NCI-H146 (cell line): Measurements from ENCODE around the gene MOB1B.
"Not testable (repeated sequence)": the region's sequence is repeated elsewhere in the genome, so short reads cannot be mapped to it uniquely, and the experiment has no call there.

Source experiments
- DNase-seq: peaks from one replicate; lab custom pipeline; 2025; lab: John Stamatoyannopoulos, UW

MOB1B gene

DNA sequence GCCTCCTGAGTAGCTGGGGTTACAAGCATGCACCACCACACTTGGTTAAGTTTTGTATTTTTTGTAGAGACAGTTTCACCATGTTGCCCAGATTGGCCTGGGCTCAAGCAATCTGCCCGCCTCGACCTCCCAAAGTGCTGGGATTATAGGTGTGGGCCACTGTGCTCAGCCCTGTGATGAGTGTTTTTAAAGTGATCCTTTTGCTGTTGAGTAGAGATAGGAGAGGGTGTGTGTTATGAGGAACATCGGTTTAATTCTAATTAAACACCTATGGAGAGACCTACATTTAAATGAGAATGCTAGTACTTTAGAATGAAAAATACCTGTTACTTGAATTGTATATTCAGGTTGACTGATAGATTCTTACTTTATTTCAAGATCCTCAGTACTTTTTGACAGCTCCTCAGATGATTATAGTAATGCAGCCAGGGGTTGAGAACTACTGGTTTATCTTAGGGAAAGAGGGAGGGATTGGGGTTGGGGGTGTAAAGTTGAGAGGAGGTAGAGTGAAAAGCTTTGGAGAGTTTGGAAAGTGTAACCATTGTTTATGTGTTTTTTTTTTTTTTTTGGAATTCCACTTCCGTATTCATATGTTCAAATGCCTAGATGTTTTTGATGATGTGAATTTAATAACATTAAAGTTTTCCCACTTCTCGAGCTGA lies 54.5 kb downstream of the MOB1B start:
- DNase-seq: no peak

- DNase-seq: no peak
Measured at GRCh38 chr4:70958681-70959080, 56.5 kb downstream of the MOB1B start.

DNA sequence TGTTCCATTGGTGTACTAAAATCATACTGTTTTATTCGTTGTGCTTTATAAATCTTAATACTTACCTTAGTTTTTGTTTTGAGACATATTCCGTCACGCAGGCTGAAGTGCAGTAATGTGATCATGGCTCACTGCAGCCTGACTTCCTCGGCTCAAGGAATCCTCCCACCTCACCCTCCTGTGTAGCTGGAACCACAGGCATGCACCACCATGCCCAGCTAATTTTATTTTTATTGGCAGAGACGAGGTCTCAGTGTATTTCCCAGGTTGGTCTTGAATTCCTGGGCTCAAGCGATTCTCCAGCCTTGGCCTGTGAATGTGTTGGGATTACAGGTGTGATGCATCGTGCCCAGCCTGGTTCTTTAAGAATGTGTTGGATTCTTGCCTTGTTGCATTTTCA lies 66.9 kb downstream of the MOB1B start:
- no peak for DNase-seq

- no peak for DNase-seq
Measured at GRCh38 chr4:70976252-70976651, 74.1 kb downstream of the MOB1B start.

DNA sequence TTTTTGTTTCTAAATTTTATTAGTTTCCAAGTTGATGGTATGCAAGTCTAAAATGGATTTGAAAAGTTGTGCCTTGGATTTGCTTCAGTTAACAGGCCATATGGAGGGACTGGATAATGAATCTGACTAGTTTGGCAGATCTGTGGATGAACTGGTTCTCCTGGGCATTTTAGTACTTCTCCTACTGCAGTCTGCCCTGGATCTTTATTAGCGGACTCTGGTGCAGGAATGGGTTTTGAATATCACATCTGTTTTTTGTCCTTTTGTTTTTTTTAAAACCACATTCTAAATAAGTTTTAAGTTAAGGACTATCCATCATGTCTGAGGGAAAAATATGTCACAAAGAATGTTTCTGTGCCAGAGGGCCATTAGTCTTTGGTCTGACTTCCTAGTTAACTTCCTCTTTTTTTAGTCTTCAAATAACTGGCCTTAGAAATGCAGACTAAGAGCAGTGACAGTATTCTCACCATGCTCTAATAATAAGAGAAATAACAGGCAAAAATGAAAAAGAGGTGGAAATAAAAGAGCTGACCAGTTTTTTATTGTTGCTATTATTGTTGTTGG lies 77.4 kb downstream of the MOB1B start:
- DNase-seq: no peak

DNA sequence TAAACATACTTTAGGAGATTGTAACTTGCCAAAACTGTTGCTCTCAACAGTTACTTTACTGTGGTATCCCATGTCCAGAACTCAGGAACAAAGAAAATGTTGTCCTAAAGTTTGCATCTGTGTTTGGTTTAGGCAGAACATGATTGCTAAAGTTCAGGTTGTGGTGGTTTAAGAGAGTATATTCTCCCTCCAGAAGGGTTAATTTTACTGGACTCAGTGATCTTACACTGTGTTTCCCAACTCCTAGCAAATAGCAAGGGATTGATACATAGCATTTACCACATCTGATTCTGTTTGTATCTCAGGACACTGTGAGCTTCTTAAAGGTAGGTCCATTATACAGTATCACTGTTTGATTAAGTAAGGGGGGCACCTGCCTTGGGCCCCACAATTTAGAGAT lies 78.0 kb downstream of the MOB1B start:
- no peak for DNase-seq

GRCh38 chr4:70984106-70984505 lies 81.9 kb downstream of the MOB1B start:
- no peak for DNase-seq

DNA sequence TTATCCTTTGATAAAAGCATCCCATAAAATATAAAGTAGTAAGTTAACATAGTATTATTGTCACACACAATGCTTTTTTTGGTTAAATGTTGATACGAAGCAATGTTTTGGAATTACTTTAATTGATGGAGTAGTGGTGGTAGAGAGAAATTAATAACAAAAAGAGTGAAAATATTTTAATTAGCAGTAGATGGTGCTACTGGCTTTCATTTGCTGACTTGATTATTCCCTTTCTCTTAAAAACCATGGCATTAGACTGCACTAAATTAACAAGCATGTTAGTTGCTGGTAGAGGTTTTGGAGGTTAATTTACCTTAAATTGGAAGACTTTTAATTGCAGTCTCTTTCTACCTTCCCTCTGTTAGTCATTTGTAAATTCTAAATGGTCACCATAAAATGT lies 82.4 kb downstream of the MOB1B start:
- no peak for DNase-seq

DNA sequence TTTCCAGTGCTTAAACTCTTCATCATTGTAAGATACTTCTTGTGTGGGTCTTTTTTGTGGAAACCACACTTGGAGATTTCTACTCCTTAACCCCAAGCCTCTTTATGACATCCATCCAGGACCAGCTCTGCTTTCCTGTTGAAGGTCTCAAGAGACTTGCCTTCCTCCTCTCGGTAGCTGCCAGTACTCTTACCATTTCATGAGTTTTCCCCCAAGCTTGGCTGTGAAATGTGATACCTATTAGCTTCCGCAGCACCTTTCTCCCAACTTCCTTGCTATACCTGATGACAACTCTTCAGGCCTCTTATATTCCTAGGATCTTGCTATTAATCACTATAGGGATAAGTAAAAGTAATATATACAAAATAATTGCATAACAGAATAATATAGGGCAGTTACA lies 89.4 kb downstream of the MOB1B start:
- no peak for DNase-seq

DNA sequence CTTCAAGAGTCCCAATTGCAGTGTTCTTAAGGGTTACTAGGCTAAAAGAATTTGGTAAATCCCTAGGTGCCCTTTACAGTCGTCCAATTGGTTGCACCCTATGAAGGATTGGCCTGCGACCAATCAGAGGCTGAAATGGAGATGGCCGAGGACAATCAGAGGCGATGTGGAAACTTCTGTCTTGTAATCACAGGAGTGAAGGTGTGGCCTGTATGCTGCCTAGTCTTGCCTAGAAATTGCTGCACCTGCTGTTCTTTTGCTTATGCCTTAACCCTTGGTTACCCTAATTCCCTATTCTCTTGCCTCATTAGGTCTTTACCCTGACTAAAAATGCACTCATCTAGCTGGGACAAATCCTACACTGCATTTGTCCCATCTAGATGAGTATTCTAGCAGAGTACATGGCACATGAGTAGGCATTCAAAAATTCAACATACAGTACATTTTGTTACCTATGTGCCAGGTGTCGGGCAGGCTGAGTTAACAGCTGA lies 90.3 kb downstream of the MOB1B start:
- DNase-seq: peak; percentile 53

DNA sequence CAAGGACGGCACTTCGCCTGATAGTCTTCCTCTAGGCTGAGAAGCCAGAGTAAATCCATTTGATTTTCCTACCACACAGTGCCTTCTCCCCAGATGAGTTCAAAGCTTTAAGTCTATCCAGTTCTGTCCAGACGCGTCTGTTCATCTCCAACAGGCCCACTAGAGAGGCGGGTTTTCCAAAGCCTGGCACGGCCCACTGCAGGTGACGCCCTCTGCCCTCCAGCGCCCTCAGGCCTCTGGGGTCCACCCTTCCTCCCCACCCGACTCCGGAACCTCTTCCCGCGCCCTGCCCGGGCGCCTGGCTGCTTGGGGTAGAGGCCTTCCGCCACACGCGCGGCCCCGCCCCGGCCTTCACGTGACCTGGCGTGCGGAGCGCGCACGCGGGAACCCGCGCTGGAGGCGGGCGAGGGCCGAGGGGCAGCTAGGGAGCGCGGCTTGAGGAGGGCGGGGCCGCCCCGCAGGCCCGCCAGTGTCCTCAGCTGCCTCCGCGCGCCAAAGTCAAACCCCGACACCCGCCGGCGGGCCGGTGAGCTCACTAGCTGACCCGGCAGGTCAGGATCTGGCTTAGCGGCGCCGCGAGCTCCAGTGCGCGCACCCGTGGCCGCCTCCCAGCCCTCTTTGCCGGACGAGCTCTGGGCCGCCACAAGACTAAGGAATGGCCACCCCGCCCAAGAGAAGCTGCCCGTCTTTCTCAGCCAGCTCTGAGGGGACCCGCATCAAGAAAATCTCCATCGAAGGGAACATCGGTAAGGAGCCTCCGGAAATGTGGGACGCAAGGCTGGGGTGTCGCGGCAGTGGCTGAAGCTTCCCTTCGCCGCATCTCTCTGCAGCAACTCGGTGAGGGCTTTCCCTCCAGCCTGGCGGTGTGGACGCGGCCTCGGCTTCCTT lies 91.3 kb downstream of the MOB1B start, which contains the start of gene DCK:
Gene DCK, plus strand, starts transcription at position 469 of the 888 bp plus-strand sequence. Its CDS starts 187 bp downstream, at position 656.
- peak; percentile 96 for DNase-seq

GRCh38 chr4:70994069-70994366 lies 91.8 kb downstream of the MOB1B start:
- DNase-seq: no peak

- no peak for DNase-seq
Measured at GRCh38 chr4:70994387-70995099, 92.4 kb downstream of the MOB1B start.

DNA sequence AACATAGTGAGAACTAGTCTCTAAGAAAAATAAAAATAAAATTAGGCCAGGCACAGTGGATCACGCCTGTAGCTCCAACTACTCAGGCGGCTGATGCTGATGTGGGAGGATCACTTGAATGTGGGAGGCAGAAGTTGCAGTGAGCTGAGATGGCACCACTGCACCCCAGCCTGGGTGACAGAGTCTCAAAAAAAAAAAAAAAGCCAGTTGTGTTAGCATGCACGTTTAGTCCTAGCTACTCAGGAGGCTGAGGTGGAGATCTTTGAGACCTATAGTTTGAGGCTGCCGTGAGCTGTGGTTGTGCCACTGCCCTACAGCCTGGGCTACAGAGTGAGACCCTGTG lies 93.8 kb downstream of the MOB1B start:
- DNase-seq: no peak

DNA sequence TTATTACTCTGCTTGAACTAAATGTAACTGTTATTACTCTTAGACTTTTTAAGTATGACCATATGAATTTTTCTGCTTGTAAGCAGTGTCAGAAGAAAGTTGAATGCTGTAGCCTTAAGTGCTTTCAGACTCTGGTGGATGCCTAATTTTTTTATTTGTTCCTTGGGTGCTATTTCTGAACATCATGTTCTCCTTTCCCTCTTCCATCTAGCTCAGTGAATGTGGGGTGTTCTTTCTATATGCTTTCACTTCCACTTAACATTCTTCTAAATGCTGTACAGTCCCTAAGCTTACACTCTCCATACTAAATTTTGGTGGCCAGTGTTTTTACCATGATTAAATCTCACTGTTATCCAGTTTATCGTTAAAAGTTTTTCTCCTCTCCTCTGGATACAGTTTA lies 94.9 kb downstream of the MOB1B start:
- DNase-seq: no peak

GRCh38 chr4:70997546-70997945 lies 95.4 kb downstream of the MOB1B start:
- no peak for DNase-seq

DNA sequence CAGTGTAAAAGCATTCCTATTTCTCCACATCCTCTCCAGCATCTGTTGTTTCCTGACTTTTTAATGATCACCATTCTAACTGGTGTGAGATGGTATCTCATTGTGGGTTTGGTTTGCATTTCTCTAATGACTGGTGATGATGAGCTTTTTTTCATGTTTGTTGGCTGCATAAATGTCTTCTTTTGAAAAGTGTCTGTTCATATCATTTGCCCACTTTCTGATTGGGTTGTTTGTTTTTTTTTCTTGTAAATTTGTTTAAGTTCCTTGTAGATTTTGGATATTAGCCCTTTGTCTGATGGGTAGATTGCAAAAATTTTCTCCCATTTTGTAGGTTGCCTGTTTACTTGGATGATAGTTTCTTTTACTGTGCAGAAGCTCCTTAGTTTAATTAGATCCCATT lies 97.5 kb downstream of the MOB1B start:
- DNase-seq: not testable (repeated sequence)

GRCh38 chr4:71001363-71001762 lies 99.2 kb downstream of the MOB1B start:
- DNase-seq: not testable (repeated sequence)

DNA sequence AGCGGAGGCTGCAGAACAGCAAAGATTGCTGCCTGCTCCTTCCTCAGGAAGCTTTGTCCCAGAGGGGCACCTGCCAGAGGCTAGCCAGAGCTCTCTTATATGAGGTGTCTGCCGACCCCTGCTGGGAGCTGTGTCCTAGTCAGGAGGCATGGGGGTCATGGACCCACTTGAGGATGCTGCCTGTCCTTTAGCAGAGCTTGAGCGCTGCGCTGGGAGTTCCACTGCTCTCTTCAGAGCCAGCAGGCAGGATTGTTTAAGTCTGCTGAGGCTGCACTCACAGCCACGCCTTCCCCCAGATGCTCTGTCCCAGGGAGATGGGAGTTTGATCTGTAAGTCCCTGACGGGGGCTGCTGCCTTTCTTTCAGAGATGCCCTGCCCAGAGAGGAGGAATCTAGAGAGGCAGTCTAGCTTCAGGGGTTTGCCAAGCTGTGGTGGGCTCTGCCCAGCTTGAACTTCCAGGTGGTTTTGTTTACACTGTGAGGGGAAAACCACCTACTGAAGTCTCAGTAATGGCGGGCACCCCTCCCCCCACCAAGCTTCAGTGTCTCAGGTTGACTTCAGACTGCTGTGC lies 102.2 kb downstream of the MOB1B start:
- DNase-seq: peak; percentile 5

DNA sequence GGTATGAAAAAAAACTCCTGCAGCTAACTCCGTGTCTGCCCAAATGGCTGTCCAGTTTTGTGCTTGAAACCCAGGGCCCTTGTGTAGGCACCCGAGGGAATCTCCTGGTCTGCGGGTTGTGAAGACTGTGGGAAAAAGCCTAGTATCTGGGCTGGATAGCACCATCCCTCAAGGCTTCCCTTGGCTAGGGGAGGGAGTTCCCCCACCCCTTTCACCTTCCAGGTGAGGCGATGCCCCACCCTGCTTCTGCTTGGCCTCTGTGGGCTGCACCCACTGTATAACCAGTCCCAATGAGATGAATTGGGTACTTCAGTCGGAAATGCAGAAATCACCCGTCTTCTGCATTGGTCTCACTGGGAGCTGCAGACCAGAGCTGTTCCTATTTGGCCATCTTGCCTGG lies 102.9 kb downstream of the MOB1B start:
- not testable (repeated sequence) for DNase-seq

- DNase-seq: no peak
Measured at GRCh38 chr4:71006203-71006907, 104.2 kb downstream of the MOB1B start.

- DNase-seq: no peak
Measured at GRCh38 chr4:71008196-71008595, 106.0 kb downstream of the MOB1B start.
